ENCODE data around the gene RIMBP2.

The RIMBP2 gene

GRCh38 chr12:130412384-130412783, 303.7 kb downstream of the RIMBP2 start:
- no peak overlapping the region for H3K9ac ChIP-seq
- no peaks in the 10 kb centered on the region for H3K4me1 ChIP-seq (ENCODE audit: low read depth, poor library complexity, severe bottlenecking)
- H2AFZ ChIP-seq (ENCODE audit: low read depth): no peak overlapping the region
- no peaks in the 10 kb centered on the region for H4K20me1 ChIP-seq (ENCODE audit: insufficient read depth)
- H3K4me2 ChIP-seq: no peak overlapping the region
- H3K4me3 ChIP-seq (IDR thresholded peaks at IDR 0.05; ENCODE audit: insufficient read depth, low read depth, low read length): no peak overlapping the region
- H3K27me3 ChIP-seq (ENCODE audit: insufficient read depth, low read depth): no peaks in the 10 kb centered on the region
- H3K27ac ChIP-seq: no peak overlapping the region
- TF ChIP-seq, protein P1, sequence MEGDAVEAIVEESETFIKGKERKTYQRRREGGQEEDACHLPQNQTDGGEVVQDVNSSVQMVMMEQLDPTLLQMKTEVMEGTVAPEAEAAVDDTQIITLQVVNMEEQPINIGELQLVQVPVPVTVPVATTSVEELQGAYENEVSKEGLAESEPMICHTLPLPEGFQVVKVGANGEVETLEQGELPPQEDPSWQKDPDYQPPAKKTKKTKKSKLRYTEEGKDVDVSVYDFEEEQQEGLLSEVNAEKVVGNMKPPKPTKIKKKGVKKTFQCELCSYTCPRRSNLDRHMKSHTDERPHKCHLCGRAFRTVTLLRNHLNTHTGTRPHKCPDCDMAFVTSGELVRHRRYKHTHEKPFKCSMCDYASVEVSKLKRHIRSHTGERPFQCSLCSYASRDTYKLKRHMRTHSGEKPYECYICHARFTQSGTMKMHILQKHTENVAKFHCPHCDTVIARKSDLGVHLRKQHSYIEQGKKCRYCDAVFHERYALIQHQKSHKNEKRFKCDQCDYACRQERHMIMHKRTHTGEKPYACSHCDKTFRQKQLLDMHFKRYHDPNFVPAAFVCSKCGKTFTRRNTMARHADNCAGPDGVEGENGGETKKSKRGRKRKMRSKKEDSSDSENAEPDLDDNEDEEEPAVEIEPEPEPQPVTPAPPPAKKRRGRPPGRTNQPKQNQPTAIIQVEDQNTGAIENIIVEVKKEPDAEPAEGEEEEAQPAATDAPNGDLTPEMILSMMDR (conservative IDR thresholded peaks at IDR 0.05; ENCODE audit: low read depth, low read length): no peak
- no peaks in the 10 kb centered on the region for H3K79me2 ChIP-seq (ENCODE audit: insufficient read depth, low read depth)
- no peaks in the 10 kb centered on the region for H3K36me3 ChIP-seq (ENCODE audit: insufficient read depth)

GRCh38 chr12:130405332-130405731, 310.8 kb downstream of the RIMBP2 start:
- Histone ChIP-seq H3K4me1 (ENCODE audit: low read depth, poor library complexity, severe bottlenecking) (no peaks in the 10 kb centered on the region), H3K4me3 (IDR thresholded peaks at IDR 0.05; ENCODE audit: insufficient read depth, low read depth, low read length) (no peak overlapping the region), H3K36me3 (ENCODE audit: insufficient read depth) (no peaks in the 10 kb centered on the region), H3K27ac (no peak overlapping the region), H3K27me3 (ENCODE audit: insufficient read depth, low read depth) (no peaks in the 10 kb centered on the region), H3K79me2 (ENCODE audit: insufficient read depth, low read depth) (no peaks in the 10 kb centered on the region), H3K4me2 (no peak overlapping the region), H3K9ac (no peak overlapping the region), H2AFZ (ENCODE audit: low read depth) (no peak overlapping the region), H4K20me1 (ENCODE audit: insufficient read depth) (no peaks in the 10 kb centered on the region)
- TF ChIP-seq, protein P1 (conservative IDR thresholded peaks at IDR 0.05; ENCODE audit: low read depth, low read length): no peak

- H3K36me3 ChIP-seq (ENCODE audit: insufficient read depth): no peaks in the 10 kb centered on the region
- H3K9ac ChIP-seq: no peak overlapping the region
- no peak overlapping the region for H3K27ac ChIP-seq
- no peak overlapping the region for H3K4me3 ChIP-seq (IDR thresholded peaks at IDR 0.05; ENCODE audit: insufficient read depth, low read depth, low read length)
- H4K20me1 ChIP-seq (ENCODE audit: insufficient read depth): no peaks in the 10 kb centered on the region
- H2AFZ ChIP-seq (ENCODE audit: low read depth): no peak overlapping the region
- no peak overlapping the region for H3K4me2 ChIP-seq
- TF ChIP-seq, protein P1 (conservative IDR thresholded peaks at IDR 0.05; ENCODE audit: low read depth, low read length): no peak
- H3K4me1 ChIP-seq (ENCODE audit: low read depth, poor library complexity, severe bottlenecking): no peaks in the 10 kb centered on the region
- no peaks in the 10 kb centered on the region for H3K27me3 ChIP-seq (ENCODE audit: insufficient read depth, low read depth)
- no peaks in the 10 kb centered on the region for H3K79me2 ChIP-seq (ENCODE audit: insufficient read depth, low read depth)
Observed at GRCh38 chr12:130401703-130402102, 314.4 kb downstream of the RIMBP2 start.

- H3K4me3 ChIP-seq (IDR thresholded peaks at IDR 0.05; ENCODE audit: insufficient read depth, low read depth, low read length): no peak overlapping the region
- TF ChIP-seq, protein P1 (conservative IDR thresholded peaks at IDR 0.05; ENCODE audit: low read depth, low read length): no peak
- no peak overlapping the region for H3K9ac ChIP-seq
- H2AFZ ChIP-seq (ENCODE audit: low read depth): no peak overlapping the region
- H3K4me1 ChIP-seq (ENCODE audit: low read depth, poor library complexity, severe bottlenecking): no peaks in the 10 kb centered on the region
- H3K36me3 ChIP-seq (ENCODE audit: insufficient read depth): no peaks in the 10 kb centered on the region
- H3K27ac ChIP-seq: no peak overlapping the region
- H3K4me2 ChIP-seq: no peak overlapping the region
- no peaks in the 10 kb centered on the region for H3K79me2 ChIP-seq (ENCODE audit: insufficient read depth, low read depth)
- H4K20me1 ChIP-seq (ENCODE audit: insufficient read depth): no peaks in the 10 kb centered on the region
- H3K27me3 ChIP-seq (ENCODE audit: insufficient read depth, low read depth): no peaks in the 10 kb centered on the region
Observed at GRCh38 chr12:130398100-130398848, 317.8 kb downstream of the RIMBP2 start.
